HepG2 (cell line): ENCODE results near the gene TUBGCP5. TPM values are rescaled to one million over a fixed set of nuclear protein-coding genes. Genes with fewer than 3 reads are reported as not detected.
A peak's percentile ranks its signal among the peaks of the same experiment; 100 is the strongest.

Experiments used
- CREM ChIP-seq, 2 experiments: sonication (generic) in 1 of 2; formaldehyde crosslinking in 1 of 2; IDR thresholded peaks; 2 replicates each; pipeline versions ENCODE4 v1.4.0 to v1.6.1; 2016 to 2020; ENCODE audit warnings: antibody characterized with exemption in 1 of 2, mild to moderate bottlenecking in 1 of 2, missing genetic modification reagents in 1 of 2
- DMAP1 ChIP-seq: IDR thresholded peaks from 2 replicates; pipeline ENCODE4 v1.6.1; 2016
- DPF2 ChIP-seq: sonication (generic); formaldehyde crosslinking; IDR thresholded peaks from 2 replicates; pipeline ENCODE4 v1.4.0; 2020; ENCODE audit warnings: mild to moderate bottlenecking, low read depth, missing genetic modification reagents, borderline replicate concordance
- ETV5 ChIP-seq: IDR thresholded peaks from 2 replicates; pipeline ENCODE4 v1.6.1; 2018; ENCODE audit warnings: missing biosample characterization, missing genetic modification reagents, inconsistent platforms, borderline replicate concordance
- IRX3 ChIP-seq: sonication (generic); formaldehyde crosslinking; IDR thresholded peaks from 2 replicates; pipeline ENCODE4 v1.8.1; 2023; ENCODE audit warnings: mild to moderate bottlenecking, low read depth, missing genetic modification reagents, borderline replicate concordance
- MAZ ChIP-seq, 2 experiments: sonication (generic) in 1 of 2; formaldehyde crosslinking in 1 of 2; IDR thresholded peaks; 2 replicates each; pipeline versions ENCODE4 v1.5.0 to v1.6.1; 2012 to 2020; ENCODE audit warnings: low read depth in 2 of 2, mild to moderate bottlenecking in 2 of 2, borderline replicate concordance in 1 of 2, improper control_type of control experiment in 1 of 2, low read length in 1 of 2, missing genetic modification reagents in 1 of 2, moderate library complexity in 1 of 2
- MEIS2 ChIP-seq: sonication (generic); formaldehyde crosslinking; IDR thresholded peaks from 2 replicates; pipeline ENCODE4 v1.9.0; 2021; ENCODE audit warnings: mild to moderate bottlenecking, missing genetic modification reagents
- RARA ChIP-seq: IDR thresholded peaks from 2 replicates; pipeline ENCODE4 v1.6.1; 2016; ENCODE audit warnings: missing genetic modification reagents, missing compliant biosample characterization
- RBAK ChIP-seq: sonication (generic); formaldehyde crosslinking; IDR thresholded peaks from 2 replicates; pipeline ENCODE4 v1.5.1; 2020; ENCODE audit warnings: mild to moderate bottlenecking, missing genetic modification reagents
- RBFOX2 ChIP-seq: fragments of 200-400 bp; formaldehyde crosslinking; IDR thresholded peaks from 2 replicates; pipeline ENCODE4 v1.6.1; 2017; ENCODE audit warnings: low read depth, mild to moderate bottlenecking, low read length
- REST ChIP-seq, 2 experiments: IDR thresholded peaks; 2 replicates each; pipeline ENCODE4 v1.6.1; 2011 to 2012; ENCODE audit warnings: low read length in 2 of 2, borderline replicate concordance in 1 of 2, low read depth in 1 of 2, mild to moderate bottlenecking in 1 of 2, moderate library complexity in 1 of 2
- TAF15 ChIP-seq: fragments of 200-400 bp; formaldehyde crosslinking; IDR thresholded peaks from one replicate; pipeline ENCODE4 v1.6.1; 2018; ENCODE audit warnings: mild to moderate bottlenecking, low read depth, low read length; ENCODE audit not compliant: poor library complexity, severe bottlenecking
- YEATS4 ChIP-seq: sonication (generic); formaldehyde crosslinking; IDR thresholded peaks from 2 replicates; pipeline ENCODE4 v1.4.0; 2020; ENCODE audit warnings: missing genetic modification reagents, borderline replicate concordance
- ZBTB26 ChIP-seq: IDR thresholded peaks from 2 replicates; pipeline ENCODE4 v1.6.1; 2016; ENCODE audit warnings: missing compliant biosample characterization, missing genetic modification reagents, borderline replicate concordance
- ZBTB44 ChIP-seq: sonication (generic); formaldehyde crosslinking; IDR thresholded peaks from 2 replicates; pipeline ENCODE4 v1.4.0; 2020; ENCODE audit warnings: missing genetic modification reagents
- ZFY ChIP-seq: sonication (generic); formaldehyde crosslinking; IDR thresholded peaks from 2 replicates; pipeline ENCODE4 v1.4.0; 2020; ENCODE audit warnings: missing genetic modification reagents
- ZNF280B ChIP-seq: sonication (generic); formaldehyde crosslinking; IDR thresholded peaks from 2 replicates; pipeline ENCODE4 v1.5.0; 2020; ENCODE audit warnings: missing genetic modification reagents, mild to moderate bottlenecking, borderline replicate concordance
- ZNF850 ChIP-seq: sonication (generic); formaldehyde crosslinking; conservative IDR thresholded peaks from 2 replicates; pipeline ENCODE4 v1.9.0; 2021; ENCODE audit warnings: mild to moderate bottlenecking, missing genetic modification reagents
- polyA plus RNA-seq, 8 experiments: library from polyadenylated mRNA; depleted of rRNA in 3 of 8; stranded (reverse) in 7 of 8; unstranded in 1 of 8; fragments of >200 nt; fragmentation: Illumina TruSeq in 4 of 8; extraction: Trizol in 4 of 8; gene quantifications; 2 replicates each; pipeline versions ENCODE4 v1.2.1 to v1.2.3, GENCODE V29; 2011 to 2016; ENCODE audit warnings: low read depth in 4 of 8, missing spikeins in 1 of 8, mixed read lengths in 1 of 8; ENCODE audit not compliant: insufficient read depth in 1 of 8
- total RNA-seq, 5 experiments: library from RNA; depleted of rRNA; stranded (reverse); fragments of >200 nt; fragmentation: Illumina TruSeq; extraction: Trizol; gene quantifications; 2 replicates each; pipeline ENCODE4 v1.2.3, GENCODE V29; 2016; ENCODE audit warnings: low read depth in 1 of 5

Gene TUBGCP5
- total and polyA plus RNA-seq, 2 of the 13 experiments (the other 11 are each of a cell fraction or from before 2014, with no cell fraction given) = 7.2 to 25.0 TPM

GRCh38 chr15:23039143-23039916 is at the start of gene TUBGCP5 (continued):
- TF ChIP-seq ZBTB44 (CRISPR knock-in tag) = 0 out of 2 replicates have a peak, but pooled peaks have one; percentile 64
- peak; percentile 33; the same call in 1 of the 2 replicates for TF ChIP-seq ETV5 (CRISPR knock-in tag)
- peak; percentile 74 for TF ChIP-seq ZFY (CRISPR knock-in tag)
- peak; percentile 49; the same call in 1 of the 2 replicates for TF ChIP-seq ZNF280B (CRISPR knock-in tag)
- TF ChIP-seq DMAP1 (CRISPR knock-in tag) = peak; percentile 81
- peak; percentile 70; the same call in 1 of the 2 replicates for TF ChIP-seq ZBTB26
- TF ChIP-seq ZNF850 (CRISPR knock-in tag) = no peak; the same call in 1 of the 2 replicates
- TF ChIP-seq CREM (IDR thresholded peaks at IDR 0.05) = no peak
- no peak for TF ChIP-seq CREM (CRISPR knock-in tag; IDR thresholded peaks at IDR 0.05)
- TF ChIP-seq REST (IDR thresholded peaks at IDR 0.05; ENCODE audit: borderline replicate concordance in 1 of 2, low read depth in 1 of 2, low read length in 2 of 2) = no peak
- no peak for TF ChIP-seq IRX3 (CRISPR knock-in tag)
- no peak for TF ChIP-seq TAF15
- no peak for TF ChIP-seq DPF2
- no peak for TF ChIP-seq RARA (CRISPR knock-in tag)
- peak; percentile 99 for TF ChIP-seq RBFOX2
- peak; percentile 81 for TF ChIP-seq MEIS2 (CRISPR knock-in tag)
- TF ChIP-seq YEATS4 = peak; percentile 89
- 0 out of 2 replicates have a peak, but pooled peaks have one; percentile 16 for TF ChIP-seq RBAK (CRISPR knock-in tag)
- no peak for TF ChIP-seq MAZ (IDR thresholded peaks at IDR 0.05; ENCODE audit: borderline replicate concordance, low read depth, low read length)
- peak; percentile 66 for TF ChIP-seq MAZ (CRISPR knock-in tag; IDR thresholded peaks at IDR 0.05; ENCODE audit: low read depth)
